ES-I3 (cell line): ENCODE results near the gene TMIGD2.
A peak's percentile ranks its signal among the peaks of the same experiment; 100 is the strongest.
"Not testable (repeated sequence)": the region's sequence is repeated elsewhere in the genome, so short reads cannot be mapped to it uniquely, and the experiment has no call there.

Source experiments
- H3K36me3 ChIP-seq: 2 replicates; pipeline ENCODE4 v1.6.1; 2013; ENCODE audit warnings: mild to moderate bottlenecking, low read length, control low read depth, moderate library complexity; ENCODE audit not compliant: insufficient read depth
- H3K4me1 ChIP-seq: 2 replicates; pipeline ENCODE4 v1.6.1; 2013; ENCODE audit warnings: mild to moderate bottlenecking, control low read depth, low read length; ENCODE audit not compliant: insufficient read depth
- H3K9ac ChIP-seq: 2 replicates; pipeline ENCODE4 v1.6.1; 2013; ENCODE audit warnings: low read depth, mild to moderate bottlenecking, low read length, moderate library complexity
- H3K9me3 ChIP-seq: 2 replicates; pipeline ENCODE4 v1.6.1; 2013; ENCODE audit warnings: mild to moderate bottlenecking, low read length, moderate library complexity; ENCODE audit not compliant: control insufficient read depth, insufficient read depth

TMIGD2 gene

GRCh38 chr19:4302243-4302640 lies at the start of gene TMIGD2:
Gene TMIGD2, minus strand, starts transcription at chr19:4302389. Its CDS starts 4 bp downstream, at chr19:4302385.
- Histone ChIP-seq H3K9me3 (no peaks in the 10 kb centered on the region), H3K36me3 (no peaks in the 10 kb centered on the region), H3K4me1 (peaks cover 8% of the 10 kb centered on the region; the same call in 1 of the 2 replicates), H3K9ac (no peak within 1 kb of the TSS)

- Histone ChIP-seq H3K4me1 (no peaks in the 10 kb centered on the region), H3K9me3 (no peaks in the 10 kb centered on the region), H3K9ac (no peak overlapping the region), H3K36me3 (no peaks in the 10 kb centered on the region)
Measured at GRCh38 chr19:4350726-4351125, 48.5 kb upstream of the TMIGD2 start.

GRCh38 chr19:4350111-4350510 lies 47.9 kb upstream of the TMIGD2 start:
- Histone ChIP-seq H3K4me1 (no peaks in the 10 kb centered on the region), H3K36me3 (no peaks in the 10 kb centered on the region), H3K9me3 (no peaks in the 10 kb centered on the region), H3K9ac (no peak overlapping the region)

- H3K4me1 ChIP-seq, H3K9ac ChIP-seq, H3K9me3 ChIP-seq, H3K36me3 ChIP-seq: not testable (repeated sequence)
Measured at GRCh38 chr19:4349225-4349624, 47.0 kb upstream of the TMIGD2 start.

- Histone ChIP-seq H3K9me3 (no peaks in the 10 kb centered on the region), H3K9ac (no peak overlapping the region), H3K4me1 (no peaks in the 10 kb centered on the region), H3K36me3 (no peaks in the 10 kb centered on the region)
Measured at GRCh38 chr19:4347521-4347920, 45.3 kb upstream of the TMIGD2 start.

- Histone ChIP-seq H3K36me3 (no peaks in the 10 kb centered on the region), H3K9me3 (no peaks in the 10 kb centered on the region), H3K9ac (no peak overlapping the region), H3K4me1 (no peaks in the 10 kb centered on the region)
Measured at GRCh38 chr19:4346020-4346383, 43.8 kb upstream of the TMIGD2 start.

- Histone ChIP-seq H3K36me3 (no peaks in the 10 kb centered on the region), H3K9ac (no peak overlapping the region), H3K4me1 (no peaks in the 10 kb centered on the region), H3K9me3 (no peaks in the 10 kb centered on the region)
Measured at GRCh38 chr19:4345342-4346019, 43.3 kb upstream of the TMIGD2 start.

- Histone ChIP-seq H3K9me3 (no peaks in the 10 kb centered on the region), H3K36me3 (no peaks in the 10 kb centered on the region), H3K9ac (peak within 1 kb of the TSS; percentile 90), H3K4me1 (no peaks in the 10 kb centered on the region)
Measured at GRCh38 chr19:4343370-4344307, 41.5 kb upstream of the TMIGD2 start, which contains the start of gene MPND. Gene MPND, plus strand, starts transcription at chr19:4343562. Its CDS starts 32 bp downstream, at chr19:4343594.

GRCh38 chr19:4342615-4343369 lies 40.6 kb upstream of the TMIGD2 start:
- peak overlapping the region; percentile 90 for H3K9ac ChIP-seq
- H3K9me3 ChIP-seq = no peaks in the 10 kb centered on the region
- H3K36me3 ChIP-seq = no peaks in the 10 kb centered on the region
- no peaks in the 10 kb centered on the region for H3K4me1 ChIP-seq

GRCh38 chr19:4342314-4342614 lies 40.1 kb upstream of the TMIGD2 start:
- no peaks in the 10 kb centered on the region for H3K9me3 ChIP-seq
- no peaks in the 10 kb centered on the region for H3K36me3 ChIP-seq
- peak overlapping the region; percentile 90 for H3K9ac ChIP-seq
- no peaks in the 10 kb centered on the region for H3K4me1 ChIP-seq

- H3K9ac ChIP-seq = peak within 1 kb of the TSS; percentile 47
- no peaks in the 10 kb centered on the region for H3K36me3 ChIP-seq
- no peaks in the 10 kb centered on the region for H3K9me3 ChIP-seq
- no peaks in the 10 kb centered on the region for H3K4me1 ChIP-seq
Measured at GRCh38 chr19:4338441-4339355, 36.5 kb upstream of the TMIGD2 start, which contains the start of gene STAP2. Gene STAP2, minus strand, starts transcription at chr19:4338827. Its CDS starts 74 bp downstream, at chr19:4338753.

- H3K36me3 ChIP-seq = no peaks in the 10 kb centered on the region
- no peaks in the 10 kb centered on the region for H3K4me1 ChIP-seq
- H3K9ac ChIP-seq = peak overlapping the region; percentile 47; the same call in 1 of the 2 replicates
- H3K9me3 ChIP-seq = no peaks in the 10 kb centered on the region; the same call in 1 of the 2 replicates
Measured at GRCh38 chr19:4337906-4338440, 35.8 kb upstream of the TMIGD2 start.

- no peaks in the 10 kb centered on the region for H3K4me1 ChIP-seq
- H3K36me3 ChIP-seq = no peaks in the 10 kb centered on the region
- H3K9ac ChIP-seq = no peak overlapping the region
- no peaks in the 10 kb centered on the region; the same call in 1 of the 2 replicates for H3K9me3 ChIP-seq
Measured at GRCh38 chr19:4334929-4335570, 32.9 kb upstream of the TMIGD2 start.
